ENCODE results near the gene NDC1.
A peak's percentile ranks its signal among the peaks of the same experiment; 100 is the strongest.

NDC1 gene

GRCh38 chr1:53728196-53728595 lies 109.9 kb downstream of the NDC1 start:
- DNase-seq (ENCODE audit: low read depth): no peak
- TF ChIP-seq, protein P1, sequence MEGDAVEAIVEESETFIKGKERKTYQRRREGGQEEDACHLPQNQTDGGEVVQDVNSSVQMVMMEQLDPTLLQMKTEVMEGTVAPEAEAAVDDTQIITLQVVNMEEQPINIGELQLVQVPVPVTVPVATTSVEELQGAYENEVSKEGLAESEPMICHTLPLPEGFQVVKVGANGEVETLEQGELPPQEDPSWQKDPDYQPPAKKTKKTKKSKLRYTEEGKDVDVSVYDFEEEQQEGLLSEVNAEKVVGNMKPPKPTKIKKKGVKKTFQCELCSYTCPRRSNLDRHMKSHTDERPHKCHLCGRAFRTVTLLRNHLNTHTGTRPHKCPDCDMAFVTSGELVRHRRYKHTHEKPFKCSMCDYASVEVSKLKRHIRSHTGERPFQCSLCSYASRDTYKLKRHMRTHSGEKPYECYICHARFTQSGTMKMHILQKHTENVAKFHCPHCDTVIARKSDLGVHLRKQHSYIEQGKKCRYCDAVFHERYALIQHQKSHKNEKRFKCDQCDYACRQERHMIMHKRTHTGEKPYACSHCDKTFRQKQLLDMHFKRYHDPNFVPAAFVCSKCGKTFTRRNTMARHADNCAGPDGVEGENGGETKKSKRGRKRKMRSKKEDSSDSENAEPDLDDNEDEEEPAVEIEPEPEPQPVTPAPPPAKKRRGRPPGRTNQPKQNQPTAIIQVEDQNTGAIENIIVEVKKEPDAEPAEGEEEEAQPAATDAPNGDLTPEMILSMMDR (conservative IDR thresholded peaks at IDR 0.05; ENCODE audit: low read depth, low read length): no peak

GRCh38 chr1:53727461-53728092 lies 110.5 kb downstream of the NDC1 start:
- DNase-seq (ENCODE audit: low read depth): no peak
- H3K4me3 ChIP-seq (ENCODE audit: low read depth, low read length): no peak overlapping the region
- TF ChIP-seq, protein P1 (conservative IDR thresholded peaks at IDR 0.05; ENCODE audit: low read depth, low read length): no peak

More at GRCh38 chr1:53728196-53728595, 109.9 kb downstream of the NDC1 start:
- no peak overlapping the region for H3K4me3 ChIP-seq (ENCODE audit: low read depth, low read length)

DNA sequence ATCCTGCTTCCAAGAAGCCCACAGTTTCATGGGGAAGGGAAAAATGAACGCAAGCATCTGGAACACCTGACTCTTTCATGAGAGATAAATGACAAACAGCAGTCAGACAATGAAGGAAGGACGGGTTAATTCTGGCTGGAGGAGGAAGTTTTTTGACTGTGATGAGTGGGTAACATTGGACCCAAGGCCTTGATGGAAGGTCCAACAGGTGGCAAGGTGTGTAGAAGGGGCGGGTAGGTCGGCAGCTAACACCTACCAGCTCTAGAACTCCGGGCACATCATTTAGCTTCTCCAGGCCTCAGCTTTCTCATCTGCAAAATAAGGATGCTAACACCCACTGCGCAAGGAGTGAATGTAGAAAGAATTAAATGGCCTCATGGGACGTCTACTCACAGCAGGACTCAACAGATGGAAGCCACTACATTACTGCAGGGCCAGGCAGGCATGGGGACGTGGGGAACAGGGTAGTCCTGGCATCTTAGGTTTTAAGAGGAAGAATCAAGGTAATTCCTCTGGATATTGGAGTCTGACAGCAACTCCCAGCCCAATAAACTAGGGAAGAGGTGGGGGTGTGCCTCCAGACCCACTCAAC lies 112.0 kb downstream of the NDC1 start:
- DNase-seq (ENCODE audit: low read depth): no peak
- TF ChIP-seq, protein P1 (conservative IDR thresholded peaks at IDR 0.05; ENCODE audit: low read depth, low read length): no peak
- H3K4me3 ChIP-seq (ENCODE audit: low read depth, low read length): no peak overlapping the region

DNA sequence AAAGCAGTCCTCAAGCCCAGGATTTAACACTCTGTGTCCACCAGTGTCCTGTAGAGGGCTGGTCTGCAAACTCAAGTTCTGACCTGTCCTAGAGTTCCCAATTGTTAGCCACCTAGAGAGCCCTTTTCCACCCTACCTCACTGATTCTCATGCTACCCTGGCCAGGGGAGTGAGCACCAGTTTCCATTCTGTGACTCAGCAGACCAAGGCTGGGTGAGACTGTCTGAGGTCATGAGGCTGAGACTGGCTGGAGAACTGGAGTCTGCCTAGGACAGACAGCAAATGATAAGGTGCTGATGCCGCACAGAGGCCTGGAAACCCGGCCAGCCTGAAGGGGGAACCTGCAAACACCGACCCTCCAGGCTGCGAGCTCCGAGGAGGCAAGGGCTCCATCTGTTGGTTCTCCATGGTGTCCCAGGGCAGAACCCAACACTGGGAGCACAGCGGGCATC lies 112.8 kb downstream of the NDC1 start:
- TF ChIP-seq, protein P1 (conservative IDR thresholded peaks at IDR 0.05; ENCODE audit: low read depth, low read length): peak; percentile 39
- peak; percentile 38 for DNase-seq (ENCODE audit: low read depth)

GRCh38 chr1:53722025-53722424 lies 116.1 kb downstream of the NDC1 start:
- DNase-seq (ENCODE audit: low read depth): peak; percentile 30
- TF ChIP-seq, protein P1 (conservative IDR thresholded peaks at IDR 0.05; ENCODE audit: low read depth, low read length): no peak
- H3K4me3 ChIP-seq (ENCODE audit: low read depth, low read length): no peak overlapping the region

More for the DNA sequence above, 112.8 kb downstream of the NDC1 start:
- no peak overlapping the region for H3K4me3 ChIP-seq (ENCODE audit: low read depth, low read length)

DNA sequence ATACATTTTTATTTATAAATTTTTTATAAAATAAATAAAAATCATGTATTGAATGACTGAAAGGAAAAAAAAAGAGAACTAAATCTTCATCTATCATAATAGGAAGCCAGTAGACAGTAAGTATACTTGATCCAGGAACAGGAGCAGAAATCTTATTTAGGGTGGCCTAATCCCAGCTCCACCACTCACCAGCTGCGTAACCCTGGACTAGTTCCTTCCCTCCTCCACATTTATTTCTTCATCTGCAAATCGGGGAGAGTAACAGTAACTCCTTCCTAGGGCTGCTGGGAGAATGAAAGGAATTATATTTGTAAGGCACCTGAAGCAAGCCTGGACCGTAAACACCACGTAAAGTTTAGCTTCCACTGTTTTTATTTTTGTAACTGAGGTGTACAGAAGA lies 117.0 kb downstream of the NDC1 start:
- no peak for DNase-seq (ENCODE audit: low read depth)
- TF ChIP-seq, protein P1 (conservative IDR thresholded peaks at IDR 0.05; ENCODE audit: low read depth, low read length): no peak
- no peak overlapping the region for H3K4me3 ChIP-seq (ENCODE audit: low read depth, low read length)

DNA sequence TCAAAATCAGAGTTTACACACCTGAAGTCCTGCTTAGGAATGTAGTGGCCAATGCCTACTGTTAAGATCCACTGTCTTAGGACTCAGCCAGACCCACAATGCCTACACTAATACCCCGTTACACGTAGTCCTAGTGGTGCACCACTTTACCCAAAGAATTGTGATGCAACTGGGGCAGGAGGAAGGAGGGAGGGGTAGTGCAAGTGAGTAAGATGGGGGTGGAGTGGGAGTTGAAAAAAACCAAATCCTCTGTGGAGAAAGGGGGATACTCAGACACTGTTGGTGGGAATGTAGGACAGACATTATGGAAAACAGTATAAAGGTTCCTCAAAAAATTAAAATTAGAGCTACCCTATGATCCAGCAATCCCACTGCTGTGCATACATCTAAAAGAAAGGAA lies 118.6 kb downstream of the NDC1 start:
- TF ChIP-seq, protein P1 (conservative IDR thresholded peaks at IDR 0.05; ENCODE audit: low read depth, low read length): no peak
- H3K4me3 ChIP-seq (ENCODE audit: low read depth, low read length): no peak overlapping the region
- no peak for DNase-seq (ENCODE audit: low read depth)

All from choroid plexus epithelial cell (primary cell).